GM18505 (cell line): ENCODE data around the gene MCTP1.

Source experiments
- ATAC-seq: cut with Tn5 transposase; IDR thresholded peaks from one replicate; pipeline ENCODE4 v1.9.1; 2021; ENCODE audit not compliant: unreplicated experiment
- POLR2A ChIP-seq: IDR thresholded peaks from 4 replicates; pipeline ENCODE4 v1.6.1; 2011; ENCODE audit warnings: borderline replicate concordance; ENCODE audit not compliant: insufficient read depth, insufficient read length; ENCODE audit errors: extremely low read depth

MCTP1 gene

GRCh38 chr5:95184924-95185323 lies 100.0 kb downstream of the MCTP1 start:
- no peak for TF ChIP-seq POLR2A
- ATAC-seq = no peak

GRCh38 chr5:95181644-95182043 lies 103.2 kb downstream of the MCTP1 start:
- TF ChIP-seq POLR2A = no peak
- ATAC-seq = no peak

- ATAC-seq = no peak
- no peak for TF ChIP-seq POLR2A
These were observed 106.7 kb downstream of the MCTP1 start for GRCh38 chr5:95178046-95178651.

DNA sequence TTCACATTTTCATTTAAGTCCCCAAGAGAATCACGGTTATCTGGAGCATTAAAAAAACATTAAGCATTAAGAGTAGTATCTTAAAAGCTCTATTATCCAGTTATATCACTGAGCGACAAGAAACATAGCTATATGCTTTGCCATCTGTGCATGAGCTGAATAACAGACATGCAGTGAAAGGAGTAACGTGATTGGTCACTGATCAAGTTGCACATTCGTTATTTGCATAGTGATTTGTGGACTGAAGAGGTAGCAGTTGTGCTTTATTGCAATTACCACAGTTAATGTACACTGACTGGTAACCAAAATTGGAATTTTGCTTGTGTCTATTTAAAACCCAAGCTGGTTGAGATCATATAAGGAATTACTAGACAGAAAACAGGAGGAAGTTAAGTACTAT lies 107.4 kb downstream of the MCTP1 start:
- no peak for TF ChIP-seq POLR2A
- ATAC-seq = no peak

GRCh38 chr5:95175106-95175505 lies 109.8 kb downstream of the MCTP1 start:
- ATAC-seq = no peak
- no peak for TF ChIP-seq POLR2A

DNA sequence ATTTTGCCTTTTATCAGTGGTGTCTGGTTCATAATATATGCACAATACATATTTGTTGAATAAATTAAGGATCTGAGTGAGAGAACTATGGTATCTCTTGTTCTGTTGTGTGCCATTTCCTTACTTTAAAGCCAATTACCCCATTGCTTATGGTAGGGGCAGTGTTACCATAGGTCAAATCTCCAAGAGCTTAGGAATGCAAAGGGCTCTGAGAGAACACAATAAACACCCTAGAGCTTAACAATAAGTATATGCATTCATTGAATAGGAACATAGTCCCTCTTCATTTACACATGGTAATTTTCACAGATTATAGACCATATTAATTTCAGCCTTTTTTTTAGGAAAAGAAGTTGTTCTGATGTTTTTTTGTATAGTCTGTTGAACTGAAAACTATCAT lies 112.2 kb downstream of the MCTP1 start:
- no peak for TF ChIP-seq POLR2A
- ATAC-seq = no peak

DNA sequence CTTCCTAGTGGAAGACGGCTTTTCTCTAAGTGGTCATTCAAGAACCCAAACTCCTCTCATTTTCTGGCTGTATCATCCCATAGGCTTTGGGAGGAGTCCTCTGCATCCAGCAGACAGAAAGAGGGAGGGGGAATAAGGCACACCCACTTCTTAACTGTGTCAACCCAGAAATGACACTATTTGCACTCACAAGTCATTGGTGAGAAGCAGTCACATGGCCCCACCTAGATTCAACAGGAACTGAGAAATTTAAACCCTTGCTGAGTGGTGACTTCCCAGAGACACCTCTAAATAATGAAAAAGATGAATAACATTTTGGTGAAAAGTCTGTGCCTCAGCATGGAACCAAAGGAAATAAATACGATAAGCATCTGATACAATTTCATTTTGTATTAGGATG lies 120.0 kb downstream of the MCTP1 start:
- TF ChIP-seq POLR2A = no peak
- ATAC-seq = no peak

DNA sequence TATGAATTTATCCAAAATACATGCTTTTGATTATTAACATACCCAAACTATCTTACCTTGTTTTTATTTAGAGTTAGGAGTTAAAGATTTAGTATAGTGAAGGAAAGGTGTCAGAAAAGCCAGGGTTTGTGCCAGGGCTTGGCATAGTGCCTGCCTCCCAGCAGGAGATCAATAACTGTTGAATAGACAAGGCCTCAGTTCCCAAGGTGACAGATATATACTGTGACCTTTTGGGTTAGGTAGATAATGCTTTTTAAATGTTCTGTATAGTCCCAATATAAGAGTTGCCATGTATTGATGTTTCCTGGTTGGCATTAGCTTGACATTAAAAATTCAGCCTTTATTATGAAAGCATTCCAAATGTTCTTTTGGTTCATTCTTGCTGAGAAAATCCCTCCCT lies 121.8 kb downstream of the MCTP1 start:
- no peak for TF ChIP-seq POLR2A
- ATAC-seq = no peak

- TF ChIP-seq POLR2A = no peak
- ATAC-seq = no peak
These were observed 122.5 kb downstream of the MCTP1 start for GRCh38 chr5:95162231-95162992.

- ATAC-seq = no peak
These were observed 125.3 kb downstream of the MCTP1 start for GRCh38 chr5:95159603-95160002.

DNA sequence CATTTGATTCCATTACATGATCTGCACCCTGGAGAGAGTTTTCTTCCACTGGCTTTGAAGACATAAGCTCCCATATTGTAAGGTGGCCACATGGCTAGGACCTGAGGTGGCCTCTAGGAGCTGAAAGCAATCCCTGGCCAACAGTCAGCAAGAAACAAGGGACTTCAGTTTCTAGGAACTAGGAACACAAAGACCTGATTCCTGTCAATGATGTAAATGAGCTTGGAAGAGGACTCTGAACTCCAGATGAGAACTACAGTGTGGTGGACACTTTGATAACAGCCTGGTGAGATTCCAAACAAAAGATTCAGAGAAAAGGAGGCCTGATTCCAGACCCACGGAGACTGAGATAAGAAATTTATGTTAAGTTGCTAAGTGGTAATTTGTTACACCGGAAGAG lies 129.0 kb downstream of the MCTP1 start:
- no peak for ATAC-seq
- no peak for TF ChIP-seq POLR2A

More at GRCh38 chr5:95159603-95160002, 125.3 kb downstream of the MCTP1 start:
- no peak for TF ChIP-seq POLR2A

DNA sequence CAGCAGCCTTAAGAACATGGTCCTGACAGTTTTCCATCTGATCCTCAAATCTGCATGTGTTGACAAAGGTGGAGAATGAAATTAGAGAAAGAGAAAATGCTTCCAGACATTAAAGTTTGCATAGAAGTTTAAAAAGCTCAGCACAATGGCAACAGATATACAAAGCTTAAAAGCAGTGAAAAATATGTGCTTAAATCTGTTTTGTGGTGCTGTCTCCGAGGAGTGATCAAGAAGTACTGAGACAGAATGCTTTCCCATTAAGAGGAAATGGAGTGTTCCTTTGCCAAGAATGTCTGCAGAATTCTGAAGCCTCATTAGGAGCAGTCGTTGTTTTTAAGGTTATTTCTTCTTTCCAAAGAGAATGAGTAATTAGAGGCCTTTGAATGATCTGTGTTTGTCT lies 131.4 kb downstream of the MCTP1 start:
- ATAC-seq = no peak
- no peak for TF ChIP-seq POLR2A

DNA sequence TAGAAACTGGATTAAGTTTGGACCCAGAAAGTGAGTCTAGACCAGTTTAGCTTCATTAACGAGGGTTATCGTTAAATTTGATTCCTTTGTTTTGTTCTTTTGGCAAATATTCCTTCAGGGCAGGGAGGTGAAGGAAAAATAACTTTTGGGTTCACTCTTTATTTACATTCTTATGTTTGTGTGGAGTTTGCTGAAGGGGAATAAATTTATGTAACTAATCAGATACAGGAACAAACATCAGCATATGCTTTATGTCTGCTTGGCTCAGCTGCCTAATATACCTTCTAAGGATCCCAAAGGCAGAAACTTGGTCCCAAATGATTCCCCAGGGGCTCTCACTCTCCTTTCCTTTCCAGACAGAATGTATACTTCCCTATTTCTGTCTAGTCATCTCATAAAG lies 132.4 kb downstream of the MCTP1 start:
- no peak for ATAC-seq
- no peak for TF ChIP-seq POLR2A

GRCh38 chr5:95152131-95152530 lies 132.8 kb downstream of the MCTP1 start:
- no peak for TF ChIP-seq POLR2A
- no peak for ATAC-seq
